Measurements from ENCODE around the gene ETFA.

DNA sequence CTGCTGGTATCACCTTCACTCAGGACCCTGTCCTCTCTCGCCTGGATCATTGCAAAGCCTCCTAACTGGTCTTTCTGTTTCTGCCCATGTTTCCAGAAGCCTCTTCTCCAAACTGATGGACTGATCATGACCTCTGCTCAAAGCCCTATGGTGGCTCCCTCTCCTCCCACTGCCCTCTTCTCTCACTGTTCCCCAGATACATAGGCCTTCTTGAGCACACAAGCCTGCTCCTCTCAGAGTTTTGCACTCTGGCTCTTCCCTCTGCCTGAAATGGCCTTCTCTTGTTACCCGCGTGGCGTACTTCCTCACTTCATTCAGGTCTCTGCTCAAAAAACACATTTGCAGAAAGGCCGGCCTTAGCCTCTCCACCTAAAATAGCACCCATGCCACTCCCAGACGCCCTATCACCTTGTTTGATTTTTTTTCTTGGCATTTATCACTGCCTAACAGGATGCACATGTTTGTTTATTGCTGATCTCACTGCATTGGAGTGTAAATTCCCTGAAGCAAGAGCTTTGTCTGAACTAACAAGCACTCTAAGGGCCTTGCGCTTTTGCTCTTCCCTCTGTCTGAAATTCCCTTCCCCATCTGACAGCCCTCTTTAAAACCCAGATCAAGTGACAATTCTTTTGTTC lies 1.4 kb upstream of the ETFA start:
- TF ChIP-seq, protein P1, sequence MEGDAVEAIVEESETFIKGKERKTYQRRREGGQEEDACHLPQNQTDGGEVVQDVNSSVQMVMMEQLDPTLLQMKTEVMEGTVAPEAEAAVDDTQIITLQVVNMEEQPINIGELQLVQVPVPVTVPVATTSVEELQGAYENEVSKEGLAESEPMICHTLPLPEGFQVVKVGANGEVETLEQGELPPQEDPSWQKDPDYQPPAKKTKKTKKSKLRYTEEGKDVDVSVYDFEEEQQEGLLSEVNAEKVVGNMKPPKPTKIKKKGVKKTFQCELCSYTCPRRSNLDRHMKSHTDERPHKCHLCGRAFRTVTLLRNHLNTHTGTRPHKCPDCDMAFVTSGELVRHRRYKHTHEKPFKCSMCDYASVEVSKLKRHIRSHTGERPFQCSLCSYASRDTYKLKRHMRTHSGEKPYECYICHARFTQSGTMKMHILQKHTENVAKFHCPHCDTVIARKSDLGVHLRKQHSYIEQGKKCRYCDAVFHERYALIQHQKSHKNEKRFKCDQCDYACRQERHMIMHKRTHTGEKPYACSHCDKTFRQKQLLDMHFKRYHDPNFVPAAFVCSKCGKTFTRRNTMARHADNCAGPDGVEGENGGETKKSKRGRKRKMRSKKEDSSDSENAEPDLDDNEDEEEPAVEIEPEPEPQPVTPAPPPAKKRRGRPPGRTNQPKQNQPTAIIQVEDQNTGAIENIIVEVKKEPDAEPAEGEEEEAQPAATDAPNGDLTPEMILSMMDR (IDR thresholded peaks at IDR 0.05): no peak
- TF ChIP-seq, protein P2, sequence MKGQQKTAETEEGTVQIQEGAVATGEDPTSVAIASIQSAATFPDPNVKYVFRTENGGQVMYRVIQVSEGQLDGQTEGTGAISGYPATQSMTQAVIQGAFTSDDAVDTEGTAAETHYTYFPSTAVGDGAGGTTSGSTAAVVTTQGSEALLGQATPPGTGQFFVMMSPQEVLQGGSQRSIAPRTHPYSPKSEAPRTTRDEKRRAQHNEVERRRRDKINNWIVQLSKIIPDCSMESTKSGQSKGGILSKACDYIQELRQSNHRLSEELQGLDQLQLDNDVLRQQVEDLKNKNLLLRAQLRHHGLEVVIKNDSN (CRISPR knock-in tag; IDR thresholded peaks at IDR 0.05): no peak
- TF ChIP-seq SP1 (CRISPR knock-in tag; conservative IDR thresholded peaks at IDR 0.05) (no peak), ZNF317 (CRISPR knock-in tag; IDR thresholded peaks at IDR 0.05; ENCODE audit: borderline replicate concordance, low read depth) (no peak)
- TF ChIP-seq, protein P3, sequence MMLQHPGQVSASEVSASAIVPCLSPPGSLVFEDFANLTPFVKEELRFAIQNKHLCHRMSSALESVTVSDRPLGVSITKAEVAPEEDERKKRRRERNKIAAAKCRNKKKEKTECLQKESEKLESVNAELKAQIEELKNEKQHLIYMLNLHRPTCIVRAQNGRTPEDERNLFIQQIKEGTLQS (CRISPR knock-in tag; conservative IDR thresholded peaks at IDR 0.05): no peak
